GM20000 (cell line): ENCODE measurements around the gene HSPD1.

Experiments used
- DNase-seq: peaks from one replicate; pipeline ENCODE4 v3.0.0; 2012; ENCODE audit warnings: low spot score
- TF ChIP-seq, protein P1 (sequence below): IDR thresholded peaks from 2 replicates; pipeline ENCODE4 v1.5.1; 2012; ENCODE audit warnings: mild to moderate bottlenecking, control low read depth; ENCODE audit errors: extremely low read depth, missing control alignments

The HSPD1 gene

DNA sequence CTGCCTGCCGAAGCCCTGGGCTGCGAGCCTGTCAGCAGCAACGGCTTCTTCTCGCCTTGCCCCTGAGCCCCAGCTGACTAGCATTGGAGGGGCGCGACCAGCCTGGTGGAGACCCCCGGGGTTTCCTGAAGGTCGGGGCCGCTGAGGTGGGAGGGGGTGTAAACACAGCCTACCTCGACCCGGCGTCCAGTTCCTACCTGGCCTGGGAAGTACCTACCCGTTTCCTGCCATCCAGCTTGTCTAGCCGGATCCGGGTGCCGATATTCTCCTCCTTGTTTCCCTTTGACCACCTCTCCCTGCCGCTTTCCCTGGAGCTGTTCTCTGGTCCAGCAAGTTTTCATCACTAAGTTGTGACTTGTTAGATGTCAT is 16.7 kb upstream of the HSPD1 start:
- TF ChIP-seq, protein P1, sequence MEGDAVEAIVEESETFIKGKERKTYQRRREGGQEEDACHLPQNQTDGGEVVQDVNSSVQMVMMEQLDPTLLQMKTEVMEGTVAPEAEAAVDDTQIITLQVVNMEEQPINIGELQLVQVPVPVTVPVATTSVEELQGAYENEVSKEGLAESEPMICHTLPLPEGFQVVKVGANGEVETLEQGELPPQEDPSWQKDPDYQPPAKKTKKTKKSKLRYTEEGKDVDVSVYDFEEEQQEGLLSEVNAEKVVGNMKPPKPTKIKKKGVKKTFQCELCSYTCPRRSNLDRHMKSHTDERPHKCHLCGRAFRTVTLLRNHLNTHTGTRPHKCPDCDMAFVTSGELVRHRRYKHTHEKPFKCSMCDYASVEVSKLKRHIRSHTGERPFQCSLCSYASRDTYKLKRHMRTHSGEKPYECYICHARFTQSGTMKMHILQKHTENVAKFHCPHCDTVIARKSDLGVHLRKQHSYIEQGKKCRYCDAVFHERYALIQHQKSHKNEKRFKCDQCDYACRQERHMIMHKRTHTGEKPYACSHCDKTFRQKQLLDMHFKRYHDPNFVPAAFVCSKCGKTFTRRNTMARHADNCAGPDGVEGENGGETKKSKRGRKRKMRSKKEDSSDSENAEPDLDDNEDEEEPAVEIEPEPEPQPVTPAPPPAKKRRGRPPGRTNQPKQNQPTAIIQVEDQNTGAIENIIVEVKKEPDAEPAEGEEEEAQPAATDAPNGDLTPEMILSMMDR: no peak
- DNase-seq: no peak

DNA sequence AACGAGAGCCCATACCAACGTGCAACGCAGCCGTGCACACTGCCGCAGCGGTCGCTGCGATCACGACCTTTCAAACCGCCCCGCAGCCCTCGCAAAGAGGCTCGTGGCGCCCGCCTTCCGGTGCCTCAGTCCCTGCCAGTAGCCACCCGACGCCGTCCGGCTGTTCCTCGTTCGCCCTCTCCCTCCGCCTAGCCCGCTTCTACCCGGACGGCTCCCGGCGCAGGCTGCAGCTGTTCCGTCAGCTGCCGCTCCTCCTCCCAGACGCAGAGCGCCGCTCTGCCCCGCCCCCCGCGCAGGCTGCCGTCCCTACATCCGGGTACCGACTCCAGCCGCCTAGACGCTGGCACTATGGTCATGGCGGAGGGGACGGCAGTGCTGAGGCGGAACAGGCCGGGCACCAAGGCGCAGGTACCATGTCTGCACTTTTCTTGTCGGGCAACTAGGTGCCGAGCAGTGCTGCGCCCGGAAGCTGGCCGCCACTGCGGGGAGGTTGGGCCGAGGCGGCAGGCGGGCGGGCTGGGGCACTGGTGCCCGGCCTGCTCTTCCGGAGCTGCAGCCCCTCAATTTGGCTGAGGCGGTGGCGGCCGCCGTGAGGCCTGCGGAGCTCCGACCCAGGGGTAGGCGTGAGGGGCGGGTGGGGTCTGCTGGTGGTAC is 16.2 kb upstream of the HSPD1 start, which contains the start of gene MOB4:
MOB4 (plus strand) TSS at position 328 of the 654 bp plus-strand sequence; CDS start at position 349, 21 bp downstream.
- peak; percentile 96 for DNase-seq
- TF ChIP-seq, protein P1: no peak

DNA sequence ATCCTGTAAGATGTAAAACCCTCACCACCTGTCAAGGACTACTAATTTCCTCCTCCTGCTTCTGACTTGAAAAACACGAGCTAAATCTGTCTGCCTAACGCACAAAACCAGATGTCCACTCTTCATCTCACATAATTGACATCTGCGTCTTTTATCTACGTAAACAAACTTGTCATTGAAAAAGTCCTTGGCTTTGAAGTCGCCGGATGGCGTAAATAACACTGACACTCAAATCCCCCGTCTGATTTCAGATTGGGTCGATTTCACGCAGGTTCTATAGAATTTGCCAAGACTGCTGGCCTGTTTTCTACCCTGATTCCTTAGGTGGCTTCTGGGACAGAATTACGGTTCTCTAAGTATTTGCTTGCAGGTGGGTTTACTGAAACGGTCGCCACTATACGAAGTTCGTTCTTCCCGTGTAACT is 15.7 kb upstream of the HSPD1 start:
- no peak for DNase-seq
- TF ChIP-seq, protein P1: no peak

DNA sequence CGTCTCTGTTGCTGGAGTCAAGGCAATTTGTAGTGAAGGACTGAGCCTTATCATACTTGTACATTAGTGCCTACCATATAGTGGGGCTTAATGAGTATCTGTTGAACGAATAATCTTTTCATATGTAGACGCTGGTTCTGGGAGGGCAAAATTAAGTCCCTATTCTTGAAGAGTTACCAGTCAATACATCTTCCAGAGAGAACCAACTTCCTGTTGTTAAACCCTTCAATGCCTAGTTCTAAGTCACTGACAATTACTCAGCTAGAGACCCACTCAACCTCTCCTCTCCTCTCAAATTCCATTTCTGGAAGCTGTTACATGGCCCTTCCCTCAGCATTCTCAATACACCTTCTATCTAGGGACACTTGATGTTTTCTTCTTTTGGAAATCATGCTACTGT is 15.1 kb upstream of the HSPD1 start:
- TF ChIP-seq, protein P1: no peak
- no peak for DNase-seq

DNA sequence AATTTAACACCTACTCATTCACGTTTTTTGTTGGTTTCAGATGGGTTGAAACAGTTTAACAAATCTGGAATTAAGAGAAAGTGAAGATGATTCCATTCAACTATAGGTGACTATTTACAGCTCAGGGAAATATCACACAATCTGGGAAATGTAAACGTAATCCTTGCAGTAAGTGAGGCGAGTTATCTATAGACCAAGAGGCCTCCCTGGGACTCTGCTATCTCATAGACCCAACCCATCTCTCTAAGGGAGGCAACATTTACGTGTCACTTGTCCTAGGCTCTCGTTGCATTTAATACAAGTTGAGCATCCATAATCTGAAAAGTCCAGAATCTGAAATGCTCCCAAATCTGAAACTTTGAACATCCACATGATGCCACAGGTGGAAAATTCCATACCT is 14.3 kb upstream of the HSPD1 start:
- no peak for DNase-seq
- TF ChIP-seq, protein P1: no peak

DNA sequence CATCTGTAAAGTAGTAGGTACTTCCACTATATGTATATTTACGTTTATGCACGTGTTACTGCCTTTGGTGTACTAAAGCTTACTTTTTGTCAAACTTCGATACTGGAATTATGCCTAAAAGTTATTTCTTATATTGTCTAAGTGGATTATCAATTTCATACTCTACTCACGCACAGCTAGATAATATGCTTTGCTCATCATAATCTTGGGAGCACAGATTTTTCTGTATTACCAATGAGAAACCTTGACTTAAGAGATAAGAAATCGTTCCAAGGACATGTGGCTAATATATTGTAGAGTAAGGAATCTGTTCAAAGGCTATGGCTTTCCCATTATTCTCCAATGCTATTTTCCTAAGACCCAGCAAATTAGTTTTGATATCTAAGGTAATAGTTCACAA is 7.0 kb upstream of the HSPD1 start:
- no peak for DNase-seq
- TF ChIP-seq, protein P1: no peak

DNA sequence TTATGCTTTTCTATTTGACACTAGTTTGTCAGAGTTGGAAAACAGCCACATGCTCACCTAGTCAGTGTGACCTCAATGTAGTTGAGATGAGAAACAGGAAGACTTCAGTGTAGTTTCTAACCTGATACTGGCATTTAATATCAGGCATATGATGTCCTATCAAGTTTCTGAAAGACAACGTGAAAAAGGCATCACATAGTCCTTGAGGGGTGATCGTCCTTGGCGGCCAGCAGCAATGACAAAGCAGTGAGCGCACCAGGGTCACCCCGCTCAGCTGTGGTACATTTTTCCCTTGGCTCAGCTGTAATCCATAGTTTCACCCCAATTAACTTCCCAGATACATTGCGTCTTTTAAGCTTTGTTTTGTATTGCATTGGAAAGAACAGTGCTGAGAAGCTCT is 4.9 kb upstream of the HSPD1 start:
- DNase-seq: no peak
- TF ChIP-seq, protein P1: no peak
